ENCODE measurements around the gene GRK2.

DNA sequence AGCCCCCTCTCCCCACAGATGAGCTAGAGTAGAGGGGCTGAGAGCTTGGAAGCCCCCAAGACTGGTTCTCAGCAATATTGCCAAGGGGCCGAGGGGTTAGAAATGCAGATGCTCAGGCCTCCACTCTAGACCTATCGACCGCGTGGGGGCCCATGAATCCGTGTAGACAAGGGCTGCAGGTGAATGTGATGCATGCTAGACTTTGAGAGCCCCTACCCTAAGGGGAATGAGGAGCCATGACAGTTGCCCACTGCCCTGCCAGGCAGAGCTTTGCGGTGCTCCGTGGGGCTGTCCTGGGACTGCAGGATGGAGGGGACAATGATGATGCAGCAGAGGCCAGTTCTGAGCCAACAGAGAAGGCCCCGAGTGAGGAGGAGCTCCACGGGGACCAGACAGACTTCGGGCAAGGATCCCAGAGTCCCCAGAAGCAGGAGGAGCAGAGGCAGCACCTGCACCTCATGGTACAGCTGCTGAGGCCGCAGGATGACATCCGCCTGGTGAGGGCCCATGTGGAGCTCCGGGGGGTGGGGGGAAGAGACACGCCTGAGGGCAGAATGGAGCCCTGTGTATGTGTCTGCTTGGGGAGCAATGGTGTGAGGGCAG, 38.3 kb downstream of the GRK2 start:
- TF ChIP-seq, protein P1, sequence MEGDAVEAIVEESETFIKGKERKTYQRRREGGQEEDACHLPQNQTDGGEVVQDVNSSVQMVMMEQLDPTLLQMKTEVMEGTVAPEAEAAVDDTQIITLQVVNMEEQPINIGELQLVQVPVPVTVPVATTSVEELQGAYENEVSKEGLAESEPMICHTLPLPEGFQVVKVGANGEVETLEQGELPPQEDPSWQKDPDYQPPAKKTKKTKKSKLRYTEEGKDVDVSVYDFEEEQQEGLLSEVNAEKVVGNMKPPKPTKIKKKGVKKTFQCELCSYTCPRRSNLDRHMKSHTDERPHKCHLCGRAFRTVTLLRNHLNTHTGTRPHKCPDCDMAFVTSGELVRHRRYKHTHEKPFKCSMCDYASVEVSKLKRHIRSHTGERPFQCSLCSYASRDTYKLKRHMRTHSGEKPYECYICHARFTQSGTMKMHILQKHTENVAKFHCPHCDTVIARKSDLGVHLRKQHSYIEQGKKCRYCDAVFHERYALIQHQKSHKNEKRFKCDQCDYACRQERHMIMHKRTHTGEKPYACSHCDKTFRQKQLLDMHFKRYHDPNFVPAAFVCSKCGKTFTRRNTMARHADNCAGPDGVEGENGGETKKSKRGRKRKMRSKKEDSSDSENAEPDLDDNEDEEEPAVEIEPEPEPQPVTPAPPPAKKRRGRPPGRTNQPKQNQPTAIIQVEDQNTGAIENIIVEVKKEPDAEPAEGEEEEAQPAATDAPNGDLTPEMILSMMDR (conservative IDR thresholded peaks at IDR 0.05; ENCODE audit: low read depth, low read length), result no peak
- no peak for TF ChIP-seq EZH2 (IDR thresholded peaks at IDR 0.05; ENCODE audit: borderline replicate concordance, low read depth, low read length, poor library complexity, severe bottlenecking)

Data from A673 (cell line).